ENCODE data around the gene CCDC14.

CCDC14 gene

GRCh38 chr3:123947482-123947881 is 13.5 kb downstream of the CCDC14 start:
- TF ChIP-seq CTCF (IDR thresholded peaks at IDR 0.05; ENCODE audit: extremely low read depth, missing control alignments), result no peak
- no peak for DNase-seq (ENCODE audit: low spot score)

- DNase-seq (ENCODE audit: low spot score), result no peak
- TF ChIP-seq CTCF (IDR thresholded peaks at IDR 0.05; ENCODE audit: extremely low read depth, missing control alignments), result no peak
Measured at GRCh38 chr3:123941542-123941941, 19.5 kb downstream of the CCDC14 start.

- no peak for DNase-seq (ENCODE audit: low spot score)
- no peak for TF ChIP-seq CTCF (IDR thresholded peaks at IDR 0.05; ENCODE audit: extremely low read depth, missing control alignments)
Measured at GRCh38 chr3:123941121-123941520, 19.9 kb downstream of the CCDC14 start.

- no peak for DNase-seq (ENCODE audit: low spot score)
- TF ChIP-seq CTCF (IDR thresholded peaks at IDR 0.05; ENCODE audit: extremely low read depth, missing control alignments), result no peak
Measured at GRCh38 chr3:123939706-123940105, 21.3 kb downstream of the CCDC14 start.

GRCh38 chr3:123936400-123936799 is 24.6 kb downstream of the CCDC14 start:
- DNase-seq (ENCODE audit: low spot score), result no peak
- TF ChIP-seq CTCF (IDR thresholded peaks at IDR 0.05; ENCODE audit: extremely low read depth, missing control alignments), result no peak

- no peak for DNase-seq (ENCODE audit: low spot score)
- TF ChIP-seq CTCF (IDR thresholded peaks at IDR 0.05; ENCODE audit: extremely low read depth, missing control alignments), result no peak
Measured at GRCh38 chr3:123935830-123936229, 25.2 kb downstream of the CCDC14 start.

GRCh38 chr3:123934250-123934649 is 26.8 kb downstream of the CCDC14 start:
- DNase-seq (ENCODE audit: low spot score), result no peak
- TF ChIP-seq CTCF (IDR thresholded peaks at IDR 0.05; ENCODE audit: extremely low read depth, missing control alignments), result no peak

Data from GM20000 (cell line).